ENCODE results near the gene ZBTB42. TPM values are rescaled to one million over a fixed set of nuclear protein-coding genes. Genes with fewer than 3 reads are reported as not detected.

ZBTB42 gene
- total RNA-seq, 1 experiment from 2014 or later: 6.1 TPM

DNA sequence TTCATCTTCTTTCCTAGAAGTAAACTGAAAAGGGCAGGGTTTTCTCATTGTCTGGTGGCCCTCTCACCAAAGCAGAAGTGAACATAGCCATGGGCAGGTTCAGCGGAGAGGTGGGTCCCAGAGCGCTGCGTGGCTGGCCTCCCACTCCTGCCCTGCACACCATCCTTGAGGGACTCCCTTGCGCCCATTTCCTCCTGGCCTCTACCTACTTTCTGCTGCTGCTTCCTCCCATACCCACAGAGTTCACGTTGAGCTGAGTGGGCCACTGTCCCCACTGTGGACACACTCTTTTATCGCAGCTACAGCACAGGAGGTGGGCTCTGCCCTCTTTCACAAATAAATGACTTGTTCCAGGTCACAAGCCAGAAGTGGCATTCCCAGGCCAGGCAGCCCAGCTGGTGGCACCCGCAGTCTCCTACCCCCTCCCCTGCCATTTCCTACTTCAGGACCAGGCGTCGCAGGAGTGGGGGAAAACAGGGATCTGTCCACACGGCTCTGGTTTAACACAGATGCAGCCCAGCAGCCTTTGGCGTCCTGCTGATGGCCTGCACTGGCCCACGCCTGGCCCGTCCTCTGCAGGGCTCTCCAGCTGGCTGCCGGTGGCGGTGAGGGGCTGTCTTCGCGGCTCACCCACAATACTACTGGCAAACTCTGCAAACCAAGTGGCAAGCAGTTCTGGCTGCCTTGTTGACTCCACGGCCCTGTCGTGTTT, 43.1 kb upstream of the ZBTB42 start:
- no peak overlapping the region for H2BK5ac ChIP-seq (ENCODE audit: insufficient read length, low read length)
- H3K27ac ChIP-seq (ENCODE audit: insufficient read length, low read depth, low read length): no peak overlapping the region
- H3K79me2 ChIP-seq (ENCODE audit: insufficient read depth, low read length): peaks cover 16% of the 10 kb centered on the region; the same call in 1 of the 2 replicates
- Mint-ChIP-seq H3K27me3 (ENCODE audit: low read depth) (no peaks in the 10 kb centered on the region; the same call in 1 of the 2 replicates), H3K4me3 (no peak overlapping the region), H3K27ac (peak overlapping the region in 1 of 3 experiments; percentile 70; a peak in 1 of 7 replicates), H3K9me3 (no peaks in the 10 kb centered on the region), H3K36me3 (ENCODE audit: insufficient read depth in 1 of 3, low read depth in 3 of 3) (peaks cover 33 to 78% (median 70%) of the 10 kb centered on the region in 3 experiments; a peak in 6 of 7 replicates), H3K4me1 (peaks cover 17 to 31% of the 10 kb centered on the region in 2 experiments)
- no peak overlapping the region for H3K23ac ChIP-seq (ENCODE audit: insufficient read length, low read depth, low read length)
- no peak overlapping the region for H2BK20ac ChIP-seq (ENCODE audit: low read depth, low read length, poor library complexity, severe bottlenecking)
- TF ChIP-seq, protein P1, sequence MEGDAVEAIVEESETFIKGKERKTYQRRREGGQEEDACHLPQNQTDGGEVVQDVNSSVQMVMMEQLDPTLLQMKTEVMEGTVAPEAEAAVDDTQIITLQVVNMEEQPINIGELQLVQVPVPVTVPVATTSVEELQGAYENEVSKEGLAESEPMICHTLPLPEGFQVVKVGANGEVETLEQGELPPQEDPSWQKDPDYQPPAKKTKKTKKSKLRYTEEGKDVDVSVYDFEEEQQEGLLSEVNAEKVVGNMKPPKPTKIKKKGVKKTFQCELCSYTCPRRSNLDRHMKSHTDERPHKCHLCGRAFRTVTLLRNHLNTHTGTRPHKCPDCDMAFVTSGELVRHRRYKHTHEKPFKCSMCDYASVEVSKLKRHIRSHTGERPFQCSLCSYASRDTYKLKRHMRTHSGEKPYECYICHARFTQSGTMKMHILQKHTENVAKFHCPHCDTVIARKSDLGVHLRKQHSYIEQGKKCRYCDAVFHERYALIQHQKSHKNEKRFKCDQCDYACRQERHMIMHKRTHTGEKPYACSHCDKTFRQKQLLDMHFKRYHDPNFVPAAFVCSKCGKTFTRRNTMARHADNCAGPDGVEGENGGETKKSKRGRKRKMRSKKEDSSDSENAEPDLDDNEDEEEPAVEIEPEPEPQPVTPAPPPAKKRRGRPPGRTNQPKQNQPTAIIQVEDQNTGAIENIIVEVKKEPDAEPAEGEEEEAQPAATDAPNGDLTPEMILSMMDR (conservative IDR thresholded peaks at IDR 0.05): no peak
- WGBS (ENCODE audit: extremely low coverage, insufficient read length, low lambda C conversion rate): no CpG with 5 or more reads among the region's 19 CpGs
- no peak overlapping the region for H4K5ac ChIP-seq (ENCODE audit: insufficient read length, low read depth, low read length)
- no peak overlapping the region for H2BK15ac ChIP-seq (ENCODE audit: low read depth, low read length)
- no peak overlapping the region for H3K56ac ChIP-seq (ENCODE audit: insufficient read length, low read depth, low read length)
- no peak overlapping the region for H2AK5ac ChIP-seq (ENCODE audit: insufficient read length, low read length)
- H3K4me1 ChIP-seq (ENCODE audit: insufficient read depth, low read length): no peaks in the 10 kb centered on the region; the same call in 1 of the 2 replicates
- peaks cover 9% of the 10 kb centered on the region for H3K23me2 ChIP-seq (ENCODE audit: insufficient read length, low read depth, low read length, poor library complexity, severe bottlenecking)
- no peaks in the 10 kb centered on the region for H3K27me3 ChIP-seq (ENCODE audit: insufficient read depth, low read length)
- H3K9ac ChIP-seq (ENCODE audit: extremely low read depth, insufficient read length, low read length): no peak overlapping the region
- H4K91ac ChIP-seq (ENCODE audit: insufficient read length, low read depth, low read length): no peak overlapping the region
- H4K20me1 ChIP-seq (ENCODE audit: control insufficient read depth, insufficient read depth, insufficient read length): no peaks in the 10 kb centered on the region
- no peak overlapping the region for H3K18ac ChIP-seq (ENCODE audit: insufficient read length, low read depth, low read length)
- no peak overlapping the region for H3K4me2 ChIP-seq (ENCODE audit: insufficient read depth, insufficient read length, low read length)
- no peak overlapping the region for H2BK12ac ChIP-seq (ENCODE audit: insufficient read length, low read depth, low read length)
- no peak overlapping the region for H4K8ac ChIP-seq (replicated peaks; ENCODE audit: insufficient read length, low read depth, low read length)
- no peak overlapping the region for H3T11ph ChIP-seq (ENCODE audit: low read length)
- H2AFZ ChIP-seq (ENCODE audit: low read length): no peak overlapping the region
- H3K9me3 ChIP-seq (ENCODE audit: control insufficient read depth, low read depth, low read length): no peaks in the 10 kb centered on the region
- no peak for DNase-seq
- peaks cover 3% of the 10 kb centered on the region for H3K79me1 ChIP-seq (ENCODE audit: insufficient read depth, low read depth, low read length, poor library complexity, severe bottlenecking)
- no peak overlapping the region for H3K4ac ChIP-seq (ENCODE audit: low read depth, low read length)
- no peak overlapping the region for H2BK120ac ChIP-seq (ENCODE audit: low read depth, low read length, poor library complexity, severe bottlenecking)
- no peak overlapping the region for H3K14ac ChIP-seq (ENCODE audit: insufficient read depth, low read length)
